Measurements from ENCODE around the gene ZNF469.
"Not testable (repeated sequence)": the region's sequence is repeated elsewhere in the genome, so short reads cannot be mapped to it uniquely, and the experiment has no call there.

ZNF469 gene

GRCh38 chr16:88398170-88398873 is 15.6 kb downstream of the ZNF469 start:
- no peak for DNase-seq

- DNase-seq: no peak
Observed at GRCh38 chr16:88398874-88399178, 16.1 kb downstream of the ZNF469 start.

GRCh38 chr16:88400186-88400585 is 17.4 kb downstream of the ZNF469 start:
- no peak for DNase-seq

GRCh38 chr16:88401604-88402246 is 19.0 kb downstream of the ZNF469 start:
- no peak for DNase-seq

GRCh38 chr16:88402551-88403240 is 19.9 kb downstream of the ZNF469 start:
- DNase-seq: no peak

- no peak for DNase-seq
Observed at GRCh38 chr16:88403794-88404581, 21.2 kb downstream of the ZNF469 start.

GRCh38 chr16:88404769-88405168 is 22.0 kb downstream of the ZNF469 start:
- no peak for DNase-seq

- DNase-seq: no peak
Observed at GRCh38 chr16:88405216-88406060, 22.7 kb downstream of the ZNF469 start.

- no peak for DNase-seq
Observed at GRCh38 chr16:88406096-88407041, 23.6 kb downstream of the ZNF469 start.

- no peak for DNase-seq
Observed at GRCh38 chr16:88407042-88407420, 24.3 kb downstream of the ZNF469 start.

- peak; percentile 41 for DNase-seq
Observed at GRCh38 chr16:88407807-88408206, 25.0 kb downstream of the ZNF469 start.

- no peak for DNase-seq
Observed at GRCh38 chr16:88408561-88409142, 25.9 kb downstream of the ZNF469 start.

- DNase-seq: no peak
Observed at GRCh38 chr16:88409296-88410065, 26.7 kb downstream of the ZNF469 start.

- DNase-seq: not testable (repeated sequence)
Observed at GRCh38 chr16:88410297-88410968, 27.7 kb downstream of the ZNF469 start.

- DNase-seq: no peak
Observed at GRCh38 chr16:88411951-88412576, 29.3 kb downstream of the ZNF469 start.

GRCh38 chr16:88412766-88413165 is 30.0 kb downstream of the ZNF469 start:
- DNase-seq: no peak

- no peak for DNase-seq
Observed at GRCh38 chr16:88413231-88413630, 30.5 kb downstream of the ZNF469 start.

GRCh38 chr16:88413631-88414030 is 30.9 kb downstream of the ZNF469 start:
- DNase-seq: no peak

Data from GF-D8 (cell line).